NCI-H226 (cell line): ENCODE measurements around the gene BCL6B.

Experiments used
- DNase-seq: peaks from one replicate; pipeline ENCODE4 v3.0.0-alpha.2; 2015

The BCL6B gene

GRCh38 chr17:7063518-7064094 is 40.8 kb downstream of the BCL6B start:
- DNase-seq: no peak

DNA sequence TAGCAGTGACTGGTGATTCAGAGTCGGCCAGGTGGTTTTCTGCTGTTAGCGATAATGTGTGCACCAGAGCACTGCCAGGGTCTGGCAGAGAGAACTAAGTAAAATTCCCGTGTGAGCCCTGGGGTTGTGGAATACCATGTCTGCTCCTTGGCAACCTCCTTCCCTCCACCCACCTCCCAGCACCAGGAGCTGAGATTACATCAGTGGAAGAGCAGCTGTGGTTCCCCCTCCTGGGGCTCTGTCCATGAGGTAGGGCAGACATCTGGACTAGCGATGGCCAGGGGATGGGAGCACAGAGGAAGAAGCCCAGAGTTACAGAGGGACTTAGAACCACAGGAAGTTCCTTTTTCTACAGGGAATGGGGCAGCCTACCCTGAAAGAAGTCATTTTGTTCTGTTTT is 41.4 kb downstream of the BCL6B start:
- DNase-seq: no peak

DNA sequence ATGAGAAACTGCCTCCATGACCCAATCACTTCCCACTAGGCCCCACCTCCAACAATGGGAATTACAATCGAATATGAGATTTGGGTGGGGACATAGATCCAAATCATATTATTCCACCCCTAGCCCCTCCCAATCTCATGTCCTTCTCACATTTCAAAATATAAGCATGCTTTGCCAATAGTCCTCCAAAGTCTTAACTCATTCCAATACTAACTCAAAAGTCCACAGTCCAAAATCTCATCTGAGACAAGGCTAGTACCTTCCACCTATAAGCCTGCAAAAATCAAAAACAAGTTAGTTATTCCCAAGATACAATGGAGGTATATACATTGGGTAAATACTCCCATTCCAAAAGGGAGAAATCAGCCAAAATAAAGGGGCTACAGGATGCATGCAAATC is 44.3 kb downstream of the BCL6B start:
- DNase-seq: no peak

- no peak for DNase-seq
These were observed 45.4 kb downstream of the BCL6B start for GRCh38 chr17:7068268-7068667.

GRCh38 chr17:7070712-7071111 is 47.9 kb downstream of the BCL6B start:
- DNase-seq: no peak

DNA sequence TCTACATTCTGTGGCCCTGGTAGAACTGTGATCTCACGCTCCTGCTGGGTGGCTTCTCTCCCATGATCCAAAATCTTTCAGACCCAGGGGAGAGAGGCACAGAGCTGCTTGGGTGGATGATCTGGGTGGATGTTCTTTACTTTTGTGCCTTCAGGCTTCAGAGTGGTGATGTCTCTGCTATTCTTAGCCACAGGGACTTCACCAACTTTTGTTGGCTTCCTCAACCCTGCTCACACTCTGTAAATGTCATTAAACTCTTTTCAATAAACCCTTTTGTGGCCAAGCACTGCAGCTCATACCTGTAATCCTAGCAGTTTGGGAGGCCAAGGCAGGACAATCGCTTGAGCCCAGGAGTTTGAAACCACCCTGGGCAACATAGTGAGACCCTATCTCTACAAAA is 49.6 kb downstream of the BCL6B start:
- no peak for DNase-seq

GRCh38 chr17:7074931-7075330 is 52.1 kb downstream of the BCL6B start:
- DNase-seq: no peak

- DNase-seq: no peak
These were observed 55.2 kb downstream of the BCL6B start for GRCh38 chr17:7077911-7078546.

- DNase-seq: no peak
These were observed 55.9 kb downstream of the BCL6B start for GRCh38 chr17:7078711-7079110.
